ENCODE measurements around the gene PPP1R8.

DNA sequence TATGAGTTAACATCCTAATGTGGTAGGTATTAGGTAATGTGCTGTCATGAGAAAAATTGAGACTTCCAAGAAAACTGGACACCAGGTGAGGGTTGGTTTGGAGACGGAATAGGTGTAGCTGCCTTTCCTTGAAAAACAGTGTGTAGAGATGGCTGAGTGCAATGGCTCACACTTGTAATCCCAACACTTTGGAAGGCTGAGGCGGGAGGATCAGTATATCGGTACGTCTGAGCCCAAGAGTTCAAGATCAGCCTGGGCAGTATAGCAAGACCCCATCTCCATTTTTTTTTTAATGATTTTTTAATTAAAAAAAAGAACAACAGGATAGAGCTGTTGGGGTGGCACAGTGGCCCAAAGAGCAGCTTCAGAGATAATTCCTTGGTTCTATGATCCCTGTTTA, 6.8 kb upstream of the PPP1R8 start:
- TF ChIP-seq EZH2 (IDR thresholded peaks at IDR 0.05; ENCODE audit: low read length, missing control alignments), result no peak
- TF ChIP-seq, protein P1, sequence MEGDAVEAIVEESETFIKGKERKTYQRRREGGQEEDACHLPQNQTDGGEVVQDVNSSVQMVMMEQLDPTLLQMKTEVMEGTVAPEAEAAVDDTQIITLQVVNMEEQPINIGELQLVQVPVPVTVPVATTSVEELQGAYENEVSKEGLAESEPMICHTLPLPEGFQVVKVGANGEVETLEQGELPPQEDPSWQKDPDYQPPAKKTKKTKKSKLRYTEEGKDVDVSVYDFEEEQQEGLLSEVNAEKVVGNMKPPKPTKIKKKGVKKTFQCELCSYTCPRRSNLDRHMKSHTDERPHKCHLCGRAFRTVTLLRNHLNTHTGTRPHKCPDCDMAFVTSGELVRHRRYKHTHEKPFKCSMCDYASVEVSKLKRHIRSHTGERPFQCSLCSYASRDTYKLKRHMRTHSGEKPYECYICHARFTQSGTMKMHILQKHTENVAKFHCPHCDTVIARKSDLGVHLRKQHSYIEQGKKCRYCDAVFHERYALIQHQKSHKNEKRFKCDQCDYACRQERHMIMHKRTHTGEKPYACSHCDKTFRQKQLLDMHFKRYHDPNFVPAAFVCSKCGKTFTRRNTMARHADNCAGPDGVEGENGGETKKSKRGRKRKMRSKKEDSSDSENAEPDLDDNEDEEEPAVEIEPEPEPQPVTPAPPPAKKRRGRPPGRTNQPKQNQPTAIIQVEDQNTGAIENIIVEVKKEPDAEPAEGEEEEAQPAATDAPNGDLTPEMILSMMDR (conservative IDR thresholded peaks at IDR 0.05 in 1 of 2, IDR thresholded peaks at IDR 0.05 in 1 of 2; ENCODE audit: low read depth in 1 of 2, low read length in 2 of 2), result no peak
